ENCODE data around the gene XRCC3.

XRCC3 gene

DNA sequence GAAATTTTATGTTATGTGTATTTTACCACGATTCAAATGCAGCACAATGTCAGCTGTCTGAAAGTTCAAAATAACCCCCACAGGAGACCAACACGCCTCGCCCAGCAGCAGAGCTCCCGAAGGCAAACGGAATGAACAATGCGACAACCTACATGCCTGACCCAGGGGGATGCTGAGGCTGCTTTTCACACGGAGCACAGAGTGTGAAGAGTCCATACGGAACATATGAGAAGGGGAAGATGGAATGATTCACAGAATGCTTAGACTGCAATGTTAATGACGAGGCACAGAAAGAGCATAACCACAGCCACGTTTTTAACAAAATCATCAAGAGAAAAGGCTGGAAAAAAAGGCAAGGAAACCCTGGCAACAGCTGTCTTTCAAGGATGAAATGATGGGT, 22.9 kb upstream of the XRCC3 start:
- DNase-seq = no peak

DNA sequence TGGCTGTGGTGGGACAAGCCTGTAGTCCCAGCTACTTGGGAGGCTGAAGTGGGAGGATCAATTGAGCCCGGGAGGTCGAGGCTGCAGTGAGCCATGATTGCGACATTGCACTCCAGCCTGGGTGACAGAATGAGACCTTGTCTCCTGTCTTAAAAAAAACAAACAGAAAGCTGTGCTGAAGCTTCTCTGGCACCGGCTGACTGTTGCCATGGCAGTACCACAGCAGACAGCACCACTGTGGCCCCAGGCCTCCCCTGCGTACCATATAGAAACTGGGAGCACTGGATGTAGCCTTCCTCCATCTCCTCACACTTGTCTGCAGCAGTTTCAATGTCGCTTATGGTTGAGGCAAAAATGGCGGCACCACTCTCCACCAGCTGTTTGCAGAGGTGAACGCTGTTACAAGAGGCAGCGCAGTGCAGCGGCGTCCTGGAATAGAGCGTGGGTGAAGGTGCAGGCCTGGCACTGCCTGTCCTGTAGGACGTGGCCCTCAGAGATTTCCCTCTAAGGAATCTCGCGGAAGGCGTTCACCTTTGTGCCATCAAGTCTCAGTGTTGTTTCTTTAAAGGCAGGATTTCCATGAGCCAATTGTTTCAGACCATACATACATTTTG, 22.3 kb upstream of the XRCC3 start:
- no peak for DNase-seq

DNA sequence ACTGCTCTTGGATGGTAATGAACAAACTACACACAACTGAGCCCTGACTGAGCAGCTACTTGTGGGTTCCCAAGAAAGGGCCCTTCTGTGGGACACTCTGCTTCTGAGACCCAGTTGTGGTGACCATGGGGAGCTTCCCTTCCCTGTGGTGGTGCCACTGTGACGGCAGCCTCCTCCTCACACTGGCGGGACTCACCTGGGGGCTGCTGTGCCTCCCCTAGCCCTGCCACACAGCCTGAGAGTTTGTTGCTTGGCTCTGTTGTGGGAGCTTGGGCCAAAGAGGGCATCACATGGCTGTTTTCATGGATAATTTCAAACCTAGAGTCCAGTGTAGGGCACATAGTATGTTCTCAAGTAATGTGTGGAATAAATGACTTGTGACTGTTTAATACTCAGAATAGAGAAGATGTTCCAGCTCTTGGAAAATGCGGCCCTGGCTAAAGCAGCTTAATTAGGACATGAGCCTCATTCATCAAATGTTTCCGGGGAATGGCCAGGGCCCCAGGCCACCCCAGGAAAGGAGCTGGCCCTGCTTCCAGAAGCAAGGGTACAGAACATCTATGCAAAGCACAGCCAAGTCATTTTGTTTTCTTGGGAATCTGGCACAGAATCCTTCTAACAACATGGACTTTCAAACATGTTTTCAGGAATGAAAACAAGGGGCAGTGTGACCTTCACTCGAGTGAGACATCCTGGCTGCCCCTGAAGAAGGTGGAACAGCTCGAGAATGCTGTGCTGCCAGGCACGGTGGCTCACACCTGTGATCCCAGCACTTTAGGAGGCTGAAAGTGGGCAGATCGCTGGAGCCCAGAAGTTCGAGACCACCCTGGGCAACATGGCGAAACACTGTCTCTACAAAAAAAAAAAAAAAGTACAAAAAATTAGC, 21.5 kb upstream of the XRCC3 start:
- no peak for DNase-seq

DNA sequence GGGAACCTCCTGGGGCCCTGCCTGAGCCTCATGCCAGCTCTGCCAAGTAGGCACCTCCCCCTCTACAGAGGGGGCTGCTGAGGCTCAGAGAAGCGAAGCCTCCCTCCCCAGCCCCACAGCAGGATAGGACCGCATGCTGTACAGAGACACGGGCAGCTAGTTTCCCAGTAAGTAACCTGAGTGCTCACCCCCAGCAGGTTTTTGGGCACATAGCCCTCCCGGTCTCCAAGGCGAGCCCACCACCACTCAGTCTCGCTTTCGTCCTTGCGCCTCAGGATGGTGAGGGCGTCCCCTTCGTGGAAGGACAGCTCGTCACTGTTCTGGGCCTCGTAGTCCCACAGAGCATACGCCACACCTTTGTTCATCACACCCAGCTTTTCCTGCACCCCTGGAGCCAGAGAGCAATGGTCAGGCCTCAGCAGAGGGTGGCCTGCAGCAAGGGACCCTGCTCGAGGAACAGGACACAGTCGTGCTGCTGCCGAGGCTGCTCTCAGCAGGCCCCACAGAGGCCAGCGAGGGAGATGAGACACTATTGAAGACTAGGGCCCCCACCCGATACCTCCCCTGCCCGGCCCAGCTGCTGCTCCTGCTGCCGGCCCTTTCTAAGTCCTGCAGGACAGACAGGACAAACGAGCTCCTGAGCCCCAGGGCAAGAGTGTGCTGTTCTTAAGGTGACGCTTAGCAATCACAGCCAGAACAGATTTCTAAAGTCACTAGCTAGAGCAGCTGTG, 20.7 kb upstream of the XRCC3 start:
- DNase-seq = no peak

DNA sequence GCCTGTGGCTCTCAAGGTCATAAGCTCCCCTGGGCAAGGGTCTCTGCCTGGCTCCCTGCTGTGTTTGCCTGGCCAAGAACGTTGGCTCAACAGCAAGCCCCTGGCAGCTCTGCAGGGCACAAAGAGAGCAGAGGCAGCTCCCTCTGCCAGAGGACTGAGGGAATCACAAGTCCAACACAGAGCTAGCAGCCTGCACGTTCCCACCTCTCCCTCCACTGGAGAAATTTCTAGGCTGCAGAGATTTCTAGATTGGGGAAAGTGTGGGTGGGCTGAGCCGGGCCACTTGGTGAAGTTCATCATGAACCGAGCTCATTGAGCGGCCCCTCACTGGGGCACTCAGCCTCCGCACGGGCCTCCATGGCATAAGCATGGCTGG, 20.2 kb upstream of the XRCC3 start:
- DNase-seq = no peak

DNA sequence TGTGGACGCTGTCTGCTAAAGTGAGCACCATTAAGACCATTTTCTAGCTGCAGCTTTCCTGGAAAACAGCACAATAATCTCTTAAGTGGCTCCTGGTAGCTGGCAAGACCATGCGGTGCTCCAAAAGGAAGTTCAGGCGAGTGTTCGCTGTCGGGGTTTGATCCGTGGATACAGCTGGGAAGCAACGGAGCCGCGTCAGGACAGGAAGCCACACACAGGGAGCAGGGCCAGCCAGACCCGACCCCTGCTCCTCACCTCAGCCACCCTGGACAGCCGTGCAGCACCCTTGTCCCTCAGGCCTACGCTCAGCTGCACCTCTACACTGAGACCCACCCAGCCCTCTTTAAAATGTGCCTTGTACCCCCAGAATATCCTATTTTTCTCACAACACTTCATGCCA, 19.8 kb upstream of the XRCC3 start:
- DNase-seq = no peak

DNA sequence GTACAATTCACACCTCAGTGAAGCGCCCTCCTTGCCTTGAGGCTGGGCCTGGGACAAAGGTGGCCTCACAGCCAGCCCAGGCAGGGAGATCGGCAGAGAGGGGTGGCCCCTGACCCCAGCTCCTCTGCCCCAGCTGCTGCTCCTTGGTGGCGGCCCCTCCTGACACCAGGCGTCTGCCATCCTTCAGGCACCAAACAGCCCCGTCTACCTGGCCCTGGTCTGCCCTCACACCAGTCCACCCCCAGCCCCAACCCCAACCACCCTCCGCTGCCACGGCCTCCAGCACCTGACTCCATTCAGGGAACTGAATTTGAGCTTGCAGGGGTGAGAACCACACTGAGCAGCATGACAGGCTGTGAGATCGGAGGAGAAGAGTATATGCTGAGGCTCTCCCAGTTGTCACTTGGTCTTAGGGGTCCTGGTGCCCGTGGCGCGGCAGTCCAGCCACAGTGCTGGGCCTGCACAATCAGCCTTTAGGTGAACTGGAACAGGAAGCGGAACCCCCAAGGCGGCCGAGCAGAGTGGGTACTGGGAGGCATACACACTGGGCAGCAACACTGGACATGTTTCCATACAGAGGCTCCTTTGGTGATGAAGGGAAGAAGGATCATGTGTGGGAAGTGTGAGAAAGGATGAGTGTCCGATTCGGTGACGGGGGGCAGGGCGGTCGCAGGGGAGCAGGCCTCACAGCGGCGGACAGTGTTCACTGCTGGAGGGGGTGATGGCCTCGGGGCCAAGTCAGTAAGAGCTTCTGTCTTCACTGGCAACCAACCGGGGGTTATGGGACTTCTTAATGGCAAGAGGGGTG, 19.0 kb upstream of the XRCC3 start:
- DNase-seq = no peak

DNA sequence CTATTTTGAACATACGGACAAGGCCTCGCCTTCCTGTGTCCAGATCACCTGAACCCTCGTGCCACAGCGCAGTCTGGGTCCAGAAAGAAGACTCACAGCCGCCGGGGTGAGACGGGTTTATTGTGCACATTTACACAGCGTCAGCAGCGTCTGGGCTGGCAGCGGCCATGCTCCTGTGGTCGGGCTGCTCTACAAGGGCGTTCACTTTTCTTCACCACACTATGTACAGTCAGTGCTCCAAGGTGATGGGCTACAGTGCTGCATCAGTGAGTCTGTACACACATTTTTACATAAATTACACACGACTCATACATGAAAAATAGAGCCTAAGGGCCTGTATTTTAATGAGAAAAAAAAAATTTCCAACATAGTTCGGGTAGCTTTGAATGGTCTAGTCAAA, 18.4 kb upstream of the XRCC3 start:
- no peak for DNase-seq

DNA sequence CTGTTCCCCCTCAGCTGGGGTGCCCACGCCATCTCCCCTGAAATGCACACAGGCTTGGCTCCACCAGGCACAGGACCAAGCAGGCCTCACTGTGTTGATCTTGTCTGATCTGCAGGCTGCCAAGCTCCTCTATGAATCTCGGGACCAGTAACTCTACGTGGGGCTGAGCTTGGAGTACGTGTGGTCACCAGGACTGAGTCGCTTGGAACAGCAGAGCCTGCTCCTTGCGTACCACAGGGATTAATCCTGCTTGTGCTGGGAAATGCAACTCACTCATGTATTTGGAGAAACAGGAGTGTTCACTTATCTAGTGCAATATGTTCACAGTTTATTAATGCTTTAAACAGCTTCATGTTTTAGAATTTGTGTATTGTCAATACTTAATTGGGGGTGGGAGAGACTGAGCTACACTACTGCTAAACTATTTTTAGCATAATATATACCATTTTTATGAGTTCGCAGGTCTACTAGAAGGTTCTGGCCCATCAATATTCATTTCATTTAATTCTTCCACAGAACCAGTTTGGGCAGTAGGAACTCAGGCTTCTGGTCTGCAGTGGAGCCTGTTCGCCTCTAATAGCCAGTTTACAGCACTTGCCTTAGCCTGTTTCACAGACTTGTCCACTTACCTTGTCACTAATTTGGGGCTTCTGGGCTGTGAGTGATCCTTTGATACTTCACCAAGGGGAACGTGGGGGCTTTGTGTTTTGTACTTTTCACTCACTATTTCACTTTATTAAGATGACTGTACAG, 17.8 kb upstream of the XRCC3 start:
- no peak for DNase-seq

DNA sequence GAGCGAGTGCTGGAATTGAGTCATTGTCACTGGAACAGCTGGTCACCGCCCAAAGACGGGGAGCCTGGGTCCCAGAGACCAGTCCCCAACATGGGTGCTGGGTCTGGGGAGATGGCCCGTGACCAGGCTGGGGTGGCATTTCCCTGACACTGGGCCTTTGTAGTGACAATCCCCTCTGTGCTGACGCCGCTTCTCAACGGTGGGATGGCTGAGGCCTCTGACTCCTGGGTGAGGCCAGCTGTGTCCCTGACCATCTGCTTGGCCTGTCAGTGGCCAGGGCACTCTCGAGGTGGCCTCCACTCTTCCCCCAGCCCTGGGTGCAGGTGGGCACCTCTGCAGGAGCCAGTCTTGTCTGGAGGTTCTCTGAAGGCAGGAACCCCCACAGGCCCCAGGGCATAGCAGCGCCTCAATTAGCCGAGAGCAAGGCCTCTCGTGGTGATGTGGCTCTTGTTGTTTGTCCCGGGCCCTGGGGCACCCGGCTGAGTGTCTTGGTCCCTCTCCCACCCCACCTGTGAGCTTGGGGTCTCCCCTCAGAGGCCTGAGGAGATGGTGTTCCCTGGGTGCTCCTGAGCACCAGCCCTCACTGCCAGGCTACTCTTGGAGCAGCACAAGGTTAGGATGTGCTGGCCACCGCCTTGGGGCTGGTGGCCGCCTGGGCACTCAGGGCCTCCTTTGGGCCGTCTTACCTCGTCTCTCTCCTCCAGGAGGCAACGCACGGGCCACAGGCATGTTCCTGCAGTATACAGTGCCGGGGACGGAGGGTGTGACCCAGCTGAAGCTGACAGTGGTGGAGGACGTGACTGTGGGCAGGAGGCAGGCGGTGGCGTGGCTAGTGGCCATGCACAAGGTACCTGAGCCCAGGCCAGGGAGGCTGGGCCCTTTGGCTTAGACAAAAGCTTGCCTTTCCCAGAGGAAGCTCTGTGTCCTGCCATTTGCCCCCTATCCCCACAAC, 16.9 kb upstream of the XRCC3 start:
- DNase-seq = no peak

DNA sequence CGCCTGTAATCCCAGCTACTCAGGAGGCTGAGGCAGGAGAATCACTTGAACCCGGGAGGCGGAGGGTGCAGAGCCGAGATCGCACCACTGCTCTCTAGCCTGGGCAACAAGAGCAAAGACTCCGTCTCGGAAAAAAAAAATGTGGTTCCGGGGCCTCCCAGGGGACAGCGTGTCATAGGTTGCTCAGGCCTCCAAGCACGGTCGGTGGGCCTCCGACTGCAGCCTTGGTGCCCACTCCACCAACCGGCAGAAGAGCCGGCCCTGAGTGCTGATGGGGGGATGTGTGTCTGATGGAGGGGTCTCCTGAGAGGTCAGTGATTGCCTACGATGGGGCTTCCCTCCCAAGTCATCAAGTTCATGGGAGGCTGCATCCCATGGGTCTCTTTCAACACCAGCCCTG, 16.2 kb upstream of the XRCC3 start:
- no peak for DNase-seq

DNA sequence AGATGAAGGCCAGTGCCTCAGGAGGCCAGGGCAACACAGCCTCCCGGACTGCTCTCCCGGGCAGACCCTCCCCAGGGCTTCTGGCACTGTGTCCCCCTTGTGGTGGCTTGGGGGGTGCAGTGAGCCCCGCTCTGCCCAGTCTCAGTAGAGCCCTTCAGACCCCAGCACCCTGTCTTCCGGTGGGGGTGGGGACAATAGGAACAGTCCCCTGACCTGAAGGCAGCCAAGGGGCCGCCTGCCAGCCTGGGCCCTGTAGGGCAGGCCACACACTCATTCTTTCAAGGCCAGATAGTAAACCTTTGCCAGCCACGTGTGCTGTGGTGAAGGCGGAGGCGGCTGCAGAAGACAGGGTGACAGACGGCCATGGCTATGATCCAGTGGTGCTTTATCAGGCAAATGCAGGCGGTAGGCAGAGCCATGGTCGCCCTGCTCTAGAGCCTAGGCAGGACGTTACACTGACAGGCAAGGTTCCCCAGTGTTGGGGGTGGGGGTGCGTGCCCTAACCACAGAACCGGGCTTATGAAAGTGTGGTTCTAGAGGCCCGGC, 15.3 kb upstream of the XRCC3 start:
- DNase-seq = no peak

DNA sequence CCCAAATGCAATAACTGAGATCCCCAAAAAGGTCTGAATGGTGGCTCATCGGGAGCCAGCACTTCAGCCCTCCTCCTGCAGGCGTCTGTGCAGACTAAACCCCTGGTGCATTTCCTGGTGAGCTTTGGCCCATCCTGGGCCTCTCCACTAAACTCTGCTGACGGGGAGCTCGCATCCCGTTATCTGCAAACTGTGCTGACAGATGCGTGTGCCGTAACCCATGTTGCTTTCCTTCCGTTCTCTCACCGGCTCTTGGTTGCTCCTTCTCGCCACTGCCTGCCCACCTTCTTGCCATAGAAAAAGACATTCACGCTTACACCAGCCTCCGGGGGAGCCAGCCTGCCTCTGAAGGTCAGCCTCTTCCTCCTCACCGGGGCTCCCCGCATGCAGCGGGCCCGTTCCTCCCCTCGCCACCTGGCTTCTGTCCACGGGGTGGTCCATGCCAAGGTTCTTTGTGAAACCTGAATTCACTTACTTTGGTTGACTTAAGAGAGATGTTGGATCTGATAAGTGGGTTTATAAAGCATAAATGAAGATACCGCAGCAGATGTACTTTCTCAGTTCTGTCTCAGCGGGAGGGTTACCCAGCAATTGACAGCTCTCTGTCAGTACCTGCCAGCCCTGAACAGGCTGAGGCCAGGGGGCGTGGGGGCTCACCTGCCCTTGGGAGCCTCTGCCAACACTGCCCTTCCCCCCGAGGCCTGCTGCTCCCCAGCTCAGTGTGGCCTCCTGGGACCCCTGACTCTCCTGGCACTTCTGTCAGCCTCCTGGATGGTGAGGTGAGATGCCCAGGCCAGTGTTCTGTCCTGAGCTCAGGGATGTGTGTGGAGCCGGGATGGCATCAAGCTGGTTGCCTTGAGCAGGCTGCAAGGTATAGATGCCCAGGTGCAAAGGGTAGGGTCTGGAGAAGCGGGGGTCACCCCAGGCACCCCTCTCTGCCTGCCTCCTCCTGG, 14.5 kb upstream of the XRCC3 start:
- no peak for DNase-seq

DNA sequence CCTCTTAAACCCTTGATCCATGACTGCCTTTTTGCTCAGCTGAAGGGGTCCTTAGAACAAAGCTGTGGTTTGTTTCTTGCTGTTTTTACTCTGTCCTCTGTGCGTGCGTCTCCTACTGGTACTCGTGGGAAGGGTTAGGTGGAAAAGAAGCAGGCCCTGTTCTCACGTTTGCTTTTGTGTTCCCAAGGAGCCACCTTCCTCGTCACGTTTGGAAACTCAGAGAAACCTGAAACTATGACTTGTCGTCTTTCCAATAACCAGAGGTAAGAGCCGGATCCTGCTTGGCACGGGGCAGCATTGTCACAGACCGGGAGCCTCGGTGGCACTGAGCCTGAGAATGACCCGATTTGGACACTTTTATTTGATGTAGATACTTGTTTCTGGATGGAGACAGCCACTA, 13.5 kb upstream of the XRCC3 start:
- no peak for DNase-seq

DNA sequence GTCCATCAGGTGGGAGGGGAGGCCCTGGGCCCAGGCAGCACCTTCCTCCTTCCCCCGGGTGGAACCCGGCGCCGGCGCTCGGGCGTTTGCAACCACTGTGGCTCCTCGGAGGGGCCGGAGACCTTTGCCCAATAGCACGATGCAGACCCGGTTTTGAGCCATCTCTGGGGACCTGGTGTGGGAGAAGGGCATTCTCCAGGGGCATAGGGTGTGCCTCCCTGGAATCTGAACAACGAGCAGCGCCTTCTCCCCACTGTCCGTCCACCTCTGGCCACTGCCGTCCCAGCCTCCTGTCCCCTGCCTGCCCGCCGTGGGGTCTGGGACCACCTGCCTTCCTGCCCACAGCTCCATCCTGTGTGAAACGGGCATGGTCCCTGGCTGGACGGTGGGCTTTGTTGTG, 12.9 kb upstream of the XRCC3 start:
- no peak for DNase-seq

DNA sequence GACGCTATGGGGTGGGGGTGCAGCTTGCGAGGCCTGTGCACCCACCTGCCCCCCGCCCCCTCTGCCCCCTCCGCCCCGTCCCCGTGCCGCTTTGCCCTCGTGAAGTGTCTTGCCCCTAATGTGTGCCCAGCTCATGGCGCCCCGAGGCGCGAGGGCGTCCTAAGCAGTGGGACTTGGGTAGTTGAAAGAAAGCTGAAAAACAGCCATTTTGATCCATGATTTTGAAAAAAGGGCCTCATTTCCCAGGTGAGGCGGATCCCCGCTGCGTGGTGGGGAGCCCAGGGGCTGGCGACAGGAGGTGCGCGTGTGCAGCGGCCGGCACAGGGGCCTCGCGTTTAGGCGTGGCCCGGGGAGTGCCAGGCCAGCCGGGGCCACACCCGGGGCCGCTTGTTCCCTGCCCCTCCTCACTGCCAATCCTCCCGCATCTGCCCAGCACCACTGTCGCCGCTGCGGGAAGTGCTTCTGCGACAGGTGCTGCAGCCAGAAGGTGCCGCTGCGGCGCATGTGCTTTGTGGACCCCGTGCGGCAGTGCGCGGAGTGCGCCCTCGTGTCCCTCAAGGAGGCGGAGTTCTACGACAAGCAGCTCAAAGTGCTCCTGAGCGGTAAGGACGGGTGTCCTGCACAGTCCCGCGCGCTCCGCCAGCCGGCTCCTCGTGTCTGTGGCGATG, 12.2 kb upstream of the XRCC3 start:
- no peak for DNase-seq

DNA sequence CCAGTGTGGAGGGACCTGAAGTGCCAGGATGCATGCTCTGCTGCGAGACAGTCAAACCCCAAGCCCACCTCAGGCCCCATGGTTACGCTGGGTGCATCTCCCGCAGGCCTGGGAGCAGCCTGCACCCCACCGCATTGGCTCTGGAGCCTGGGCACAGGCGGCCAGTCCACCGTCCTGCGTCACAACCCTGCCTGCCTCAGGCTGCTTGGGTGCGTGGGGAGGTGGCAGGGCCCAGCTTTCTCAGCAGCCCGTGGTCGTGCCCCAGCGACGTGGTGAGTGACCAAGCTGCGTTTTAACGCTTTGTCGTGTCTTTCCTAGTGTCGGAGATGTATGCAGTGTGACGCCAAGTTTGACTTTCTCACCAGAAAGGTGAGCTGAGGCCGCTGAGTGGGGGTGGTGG, 11.2 kb upstream of the XRCC3 start:
- DNase-seq = no peak

DNA sequence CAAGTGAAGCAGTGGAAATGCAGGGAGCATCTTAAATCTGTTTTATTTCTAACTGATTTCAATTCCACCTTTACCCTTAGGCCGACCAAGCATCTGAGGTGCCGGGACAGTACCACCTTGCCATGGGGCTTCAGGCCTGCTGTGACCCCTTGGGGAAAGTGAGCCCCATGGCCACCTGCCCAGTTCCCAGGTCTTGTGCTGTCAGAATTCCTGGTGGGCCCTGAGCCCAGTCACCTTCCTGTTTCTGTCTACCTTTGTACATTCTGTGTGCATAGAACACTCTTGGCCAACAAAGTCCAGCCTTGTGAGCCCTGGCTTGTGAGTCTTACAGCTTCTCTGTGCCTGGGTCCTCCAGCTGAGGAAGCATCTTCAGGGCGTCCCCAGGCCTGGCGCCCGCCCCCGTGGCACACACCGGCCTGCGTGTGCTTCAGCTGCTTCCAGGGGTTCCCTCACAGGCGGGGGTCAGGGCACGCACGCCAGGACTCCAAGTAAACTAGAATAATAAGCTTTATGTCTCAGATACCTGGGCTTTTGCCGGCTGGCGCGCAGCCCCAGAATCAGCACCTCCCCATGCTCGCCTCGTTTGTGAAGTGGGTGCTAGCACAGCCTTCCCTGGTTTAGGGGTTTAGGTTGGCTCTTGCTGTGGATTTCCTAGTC, 10.6 kb upstream of the XRCC3 start:
- no peak for DNase-seq

Measured in SW 1271 (cell line).